A549 treated with AZD9567 at 1 μM for 4 hours (cell line): ENCODE measurements around the gene MEX3D. TPM values are rescaled to one million over a fixed set of nuclear protein-coding genes. Genes with fewer than 3 reads are reported as not detected.

Experiments
- total RNA-seq: library from RNA; stranded (reverse); fragments of 200-300 nt; extraction: Qiagen RNA extraction; gene quantifications from 5 replicates; pipeline ENCODE4 v1.2.3, GENCODE V29; 2022; ENCODE audit not compliant: insufficient read depth

Gene MEX3D
- 5.3 to 12.8 TPM (median 11.7 TPM) in 5 replicates for total RNA-seq

GRCh38 chr19:1568320-1569019 is at the start of gene MEX3D:
Gene MEX3D, minus strand, starts transcription at chr19:1568325. Its CDS starts 267 bp downstream, at chr19:1568058.

GRCh38 chr19:1605236-1606137 is 37.4 kb upstream of the MEX3D start, which contains the start of gene UQCR11:
Gene UQCR11, minus strand, starts transcription at chr19:1605462. Its CDS starts 53 bp downstream, at chr19:1605409.

GRCh38 chr19:1592755-1593500 is 24.8 kb upstream of the MEX3D start, which contains the start of gene MBD3:
Gene MBD3, minus strand, starts transcription at chr19:1592865. Its CDS starts 234 bp downstream, at chr19:1592631.

GRCh38 chr19:1523412-1524286 is 44.5 kb downstream of the MEX3D start, which contains the start of gene PLK5:
Gene PLK5, plus strand, starts transcription at chr19:1524077. Its CDS starts 2,920 bp downstream, at chr19:1526997.

GRCh38 chr19:1512671-1513498 is 55.2 kb downstream of the MEX3D start, which contains the start of gene ADAMTSL5:
Gene ADAMTSL5, minus strand, starts transcription at chr19:1513019. Its CDS starts 2,076 bp downstream, at chr19:1510943.

Other genes with a start within 250 kb of the MEX3D start
- gene NDUFS7, start 184.4 kb downstream of the MEX3D start, total RNA-seq, result 72.8 to 98.9 TPM (median 75.7 TPM) in 5 replicates
- 32.7 to 46.1 TPM (median 41.7 TPM) in 5 replicates for gene GAMT, start 166.8 kb downstream of the MEX3D start, total RNA-seq
- gene DAZAP1, start 160.7 kb downstream of the MEX3D start, total RNA-seq, result 66.2 to 95.9 TPM (median 93.7 TPM) in 5 replicates
- gene RPS15, start 129.9 kb downstream of the MEX3D start, total RNA-seq, result 1,367 to 2,061 TPM (median 1,872 TPM) in 5 replicates
- gene APC2, start 118.2 kb downstream of the MEX3D start, total RNA-seq, result 1.5 to 8.3 TPM (median 1.8 TPM) in 5 replicates
- gene C19orf25, start 89.1 kb downstream of the MEX3D start, total RNA-seq, result 10.1 to 21.7 TPM (median 20.5 TPM) in 5 replicates
- 0.73 to 1.1 TPM (median 0.99 TPM) in 4 of 5 replicates, not detected in the other for gene PCSK4, start 78.0 kb downstream of the MEX3D start, total RNA-seq
- 4.8 to 6.0 TPM (median 5.1 TPM) in 5 replicates for gene REEP6, start 77.1 kb downstream of the MEX3D start, total RNA-seq
- 3.1 to 7.3 TPM (median 3.5 TPM) in 5 replicates for gene ADAMTSL5, start 55.3 kb downstream of the MEX3D start, total RNA-seq
- 0.03 to 0.06 TPM (median 0.03 TPM) in 3 of 5 replicates, not detected in the others for gene PLK5, start 44.2 kb downstream of the MEX3D start, total RNA-seq
- 33.3 to 54.0 TPM (median 45.6 TPM) in 5 replicates for gene MBD3, start 24.5 kb upstream of the MEX3D start, total RNA-seq
- gene UQCR11, start 37.1 kb upstream of the MEX3D start, total RNA-seq, result 117 to 187 TPM (median 177 TPM) in 5 replicates
- gene TCF3, start 84.3 kb upstream of the MEX3D start, total RNA-seq, result 55.6 to 70.1 TPM (median 64.7 TPM) in 5 replicates
- gene ONECUT3, start 185.2 kb upstream of the MEX3D start, total RNA-seq, result 0.01 TPM in 1 of 5 replicates, not detected in the others
- 2.8 to 3.6 TPM (median 3.1 TPM) in 5 replicates for gene ATP8B3, start 244.0 kb upstream of the MEX3D start, total RNA-seq